CD4-positive, alpha-beta T cell (primary cell): ENCODE measurements around the gene FAT1. TPM values are rescaled to one million over a fixed set of nuclear protein-coding genes. Genes with fewer than 3 reads are reported as not detected.

Experiments used
- ATAC-seq: fragments of 200-7000 bp; cut with Tn5 transposase; one replicate; pipeline ENCODE4 v1.10.0; 2022; ENCODE audit warnings: mild to moderate bottlenecking; ENCODE audit not compliant: poor library complexity
- CTCF ChIA-PET: fragments of 350-600 bp; sonication (Branson Sonifier 250); formaldehyde crosslinking; loops from one replicate; lab custom pipeline; 2021; ENCODE audit warnings: antibody characterized with exemption, inconsistent platforms; lab: Charles Lee
- POLR2A ChIA-PET: fragments of 350-600 bp; sonication (Branson Sonifier 250); formaldehyde crosslinking; loops from one replicate; lab custom pipeline; 2021; ENCODE audit warnings: antibody characterized with exemption, inconsistent platforms; lab: Charles Lee
- DNase-seq, 14 experiments: peaks; one replicate each; pipeline ENCODE4 v3.0.0-alpha.2; 2013 to 2020; ENCODE audit warnings: mixed read lengths in 2 of 14
- H3K27ac ChIP-seq, 2 donors: one replicate each; pipeline versions ENCODE4 v1.5.1 to v1.7.0; 2013; ENCODE audit warnings: low read length in 2 of 2, low read depth in 1 of 2, mild to moderate bottlenecking in 1 of 2
- H3K27me3 ChIP-seq, 2 experiments: 1 replicate in 1 of 2; 2 replicates in 1 of 2; pipeline versions ENCODE4 v1.6.1 to v1.7.0; 2013; ENCODE audit warnings: low read length in 2 of 2, control low read depth in 1 of 2, mild to moderate bottlenecking in 1 of 2, moderate library complexity in 1 of 2; ENCODE audit not compliant: insufficient read depth in 2 of 2, control insufficient read depth in 1 of 2
- H3K36me3 ChIP-seq: one replicate; pipeline ENCODE4 v1.6.1; 2013; ENCODE audit warnings: low read length, control low read depth; ENCODE audit not compliant: insufficient read depth
- H3K4me1 ChIP-seq: one replicate; pipeline ENCODE4 v1.6.1; 2013; ENCODE audit warnings: low read length, control low read depth; ENCODE audit not compliant: insufficient read depth
- H3K4me3 ChIP-seq: one replicate; pipeline ENCODE4 v1.5.1; 2013; ENCODE audit warnings: mild to moderate bottlenecking, low read length, moderate library complexity
- H3K9me3 ChIP-seq, 2 experiments: 1 replicate in 1 of 2; 2 replicates in 1 of 2; pipeline versions ENCODE4 v1.6.1 to v1.7.0; 2013; ENCODE audit warnings: low read length in 2 of 2, mild to moderate bottlenecking in 2 of 2, control low read depth in 1 of 2, moderate library complexity in 1 of 2; ENCODE audit not compliant: control insufficient read depth in 1 of 2, insufficient read depth in 1 of 2
- H3K27ac Mint-ChIP-seq: one replicate; pipeline ENCODE4 v1.8.0; 2020; ENCODE audit warnings: mixed read lengths
- H3K27me3 Mint-ChIP-seq: one replicate; pipeline ENCODE4 v1.8.0; 2021; ENCODE audit warnings: mixed read lengths
- H3K36me3 Mint-ChIP-seq: one replicate; pipeline ENCODE4 v1.8.0; 2021; ENCODE audit warnings: low read depth, mixed read lengths
- H3K4me1 Mint-ChIP-seq: one replicate; pipeline ENCODE4 v1.8.0; 2021; ENCODE audit warnings: low read depth, mixed read lengths
- H3K4me3 Mint-ChIP-seq: one replicate; pipeline ENCODE4 v1.8.0; 2020; ENCODE audit warnings: mild to moderate bottlenecking, mixed read lengths
- H3K9me3 Mint-ChIP-seq: one replicate; pipeline ENCODE4 v1.8.0; 2020; ENCODE audit warnings: mixed read lengths
- intact Hi-C, 2 experiments: fragments of 100-400 bp; cut with DNase I in 1 of 2; cut with micrococcal nuclease in 1 of 2; formaldehyde crosslinking; loops; one replicate each; pipeline versions ENCODE4 v1.15.1 to v1.9.0; 2023 to 2025; cut with DNase I, micrococcal nuclease
- total RNA-seq, 174 experiments: library from RNA in 2 of 174; stranded (reverse) in 2 of 174; gene quantifications; one replicate each; pipeline ENCODE4 v1.2.3 and lab custom pipeline; 2021 to 2026
- TF ChIP-seq, protein P1 (sequence below): fragments of 200-600 bp; IDR thresholded peaks from one replicate; pipeline ENCODE4 v1.8.0; 2022; ENCODE audit warnings: antibody characterized with exemption, mild to moderate bottlenecking

Gene FAT1
- total RNA-seq, 2 experiments from 2014 or later: 0.03 TPM; not detected in 1

DNA sequence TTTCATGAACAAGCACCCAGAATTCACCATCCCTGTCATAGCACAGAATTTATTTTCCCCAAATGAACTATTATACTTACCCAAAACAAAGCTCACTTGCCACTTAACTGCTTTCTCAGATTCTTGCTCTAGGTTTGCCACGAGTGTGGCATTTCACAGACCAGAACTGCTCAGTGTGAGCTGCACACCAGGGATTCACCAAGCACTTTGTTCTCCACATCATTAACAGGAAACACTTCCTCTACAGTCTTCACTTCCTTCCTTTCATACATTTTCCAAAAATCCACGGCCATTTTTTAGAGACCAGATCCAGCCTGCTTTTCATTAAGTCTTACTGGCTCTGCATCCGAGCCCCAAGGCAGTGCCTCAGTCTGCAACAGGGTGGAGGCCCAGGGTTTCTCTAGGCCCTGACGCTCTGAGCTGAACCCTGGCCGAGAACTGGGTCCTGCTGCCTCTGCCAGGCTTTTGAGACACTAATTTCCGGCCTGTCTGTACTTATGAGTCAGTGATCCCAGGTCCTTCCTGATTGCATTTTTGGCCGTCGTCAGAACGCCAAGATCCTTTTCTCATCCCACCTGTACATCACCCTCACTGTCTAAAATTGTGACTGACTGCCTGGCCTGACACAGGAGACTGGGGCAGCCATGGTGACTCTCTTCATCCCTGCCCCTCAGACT, 100.7 kb downstream of the FAT1 start:
- TF ChIP-seq, protein P1, sequence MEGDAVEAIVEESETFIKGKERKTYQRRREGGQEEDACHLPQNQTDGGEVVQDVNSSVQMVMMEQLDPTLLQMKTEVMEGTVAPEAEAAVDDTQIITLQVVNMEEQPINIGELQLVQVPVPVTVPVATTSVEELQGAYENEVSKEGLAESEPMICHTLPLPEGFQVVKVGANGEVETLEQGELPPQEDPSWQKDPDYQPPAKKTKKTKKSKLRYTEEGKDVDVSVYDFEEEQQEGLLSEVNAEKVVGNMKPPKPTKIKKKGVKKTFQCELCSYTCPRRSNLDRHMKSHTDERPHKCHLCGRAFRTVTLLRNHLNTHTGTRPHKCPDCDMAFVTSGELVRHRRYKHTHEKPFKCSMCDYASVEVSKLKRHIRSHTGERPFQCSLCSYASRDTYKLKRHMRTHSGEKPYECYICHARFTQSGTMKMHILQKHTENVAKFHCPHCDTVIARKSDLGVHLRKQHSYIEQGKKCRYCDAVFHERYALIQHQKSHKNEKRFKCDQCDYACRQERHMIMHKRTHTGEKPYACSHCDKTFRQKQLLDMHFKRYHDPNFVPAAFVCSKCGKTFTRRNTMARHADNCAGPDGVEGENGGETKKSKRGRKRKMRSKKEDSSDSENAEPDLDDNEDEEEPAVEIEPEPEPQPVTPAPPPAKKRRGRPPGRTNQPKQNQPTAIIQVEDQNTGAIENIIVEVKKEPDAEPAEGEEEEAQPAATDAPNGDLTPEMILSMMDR: no peak
- Histone ChIP-seq H3K4me3 (no peak overlapping the region), H3K9me3 (peaks cover 0 to 8% of the 10 kb centered on the region in 2 experiments), H3K36me3 (no peaks in the 10 kb centered on the region), H3K4me1 (peaks cover 5% of the 10 kb centered on the region), H3K27ac (no peak overlapping the region), H3K27me3 (no peaks in the 10 kb centered on the region)
- ATAC-seq (no peak), DNase-seq (no peak)
- H3K4me3 Mint-ChIP-seq: no peak overlapping the region
- intact Hi-C loops: no loop called here
- no peaks in the 10 kb centered on the region for H3K27me3 Mint-ChIP-seq
- no peak overlapping the region for H3K27ac Mint-ChIP-seq
- peaks cover 2% of the 10 kb centered on the region for H3K9me3 Mint-ChIP-seq
- peaks cover 6% of the 10 kb centered on the region for H3K4me1 Mint-ChIP-seq
- POLR2A ChIA-PET: no interaction called here
- CTCF ChIA-PET: no interaction called here
- no peaks in the 10 kb centered on the region for H3K36me3 Mint-ChIP-seq

DNA sequence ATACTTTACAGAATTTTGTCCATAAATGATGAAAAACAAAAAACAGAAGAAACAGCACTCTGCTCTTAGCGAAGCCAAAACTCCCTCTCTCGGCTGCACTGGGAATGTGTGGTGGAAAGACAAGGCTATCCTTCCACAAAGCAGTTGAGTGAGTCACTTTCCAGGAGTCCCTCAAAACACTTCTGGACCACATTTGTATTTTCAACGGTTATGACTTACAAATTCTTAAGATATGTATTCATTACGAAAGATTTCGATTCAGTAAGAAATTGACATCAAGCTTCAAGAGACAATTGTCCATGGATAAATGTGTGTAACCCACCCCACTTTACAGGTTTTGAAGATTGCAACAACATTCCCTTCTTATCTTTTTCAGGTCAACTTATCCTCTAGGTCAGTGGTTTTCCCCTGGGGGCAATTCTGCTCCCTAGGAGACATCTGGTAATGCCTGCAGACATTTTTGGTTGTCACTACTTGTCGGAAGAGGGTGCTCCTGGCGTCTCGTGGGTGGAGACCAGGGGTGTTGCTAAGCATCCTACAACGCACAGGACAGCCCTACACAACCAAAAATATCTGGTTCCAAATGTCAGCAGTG, 101.6 kb downstream of the FAT1 start:
- TF ChIP-seq, protein P1: no peak
- no peak overlapping the region for H3K4me3 ChIP-seq
- no peaks in the 10 kb centered on the region for H3K36me3 Mint-ChIP-seq
- H3K4me3 Mint-ChIP-seq: no peak overlapping the region
- DNase-seq: no peak
- H3K4me1 Mint-ChIP-seq: no peaks in the 10 kb centered on the region
- no peak for ATAC-seq
- no peaks in the 10 kb centered on the region for H3K9me3 Mint-ChIP-seq
- ChIA-PET CTCF (no interaction called here), POLR2A (no interaction called here)
- no peak overlapping the region for H3K27ac Mint-ChIP-seq
- peaks cover 0 to 4% of the 10 kb centered on the region in 2 experiments for H3K9me3 ChIP-seq
- intact Hi-C loops: no loop called here
- no peaks in the 10 kb centered on the region for H3K4me1 ChIP-seq
- H3K27me3 Mint-ChIP-seq: no peaks in the 10 kb centered on the region
- H3K36me3 ChIP-seq: no peaks in the 10 kb centered on the region
- H3K27me3 ChIP-seq: no peaks in the 10 kb centered on the region
- H3K27ac ChIP-seq: no peak overlapping the region

DNA sequence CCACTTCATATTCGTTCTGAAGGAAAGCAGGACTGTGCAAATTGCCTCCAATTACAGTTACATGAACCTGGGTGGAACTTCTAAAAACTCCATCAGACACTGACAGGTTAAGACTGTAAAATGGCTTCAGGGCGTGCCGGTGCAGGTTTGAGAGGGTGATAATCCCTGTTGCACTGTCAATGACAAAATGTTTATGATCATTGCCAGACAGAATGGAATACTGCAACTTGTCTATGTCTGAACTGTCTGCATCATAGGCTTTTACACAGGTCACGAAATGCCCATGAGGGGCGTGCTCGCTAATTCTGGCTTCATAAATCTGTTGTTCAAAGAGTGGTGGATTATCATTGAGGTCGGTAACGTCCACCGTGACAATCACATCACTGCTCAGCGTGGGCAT, 104.6 kb downstream of the FAT1 start:
- H3K4me3 Mint-ChIP-seq: no peak overlapping the region
- Histone ChIP-seq H3K27ac (no peak overlapping the region), H3K4me1 (no peaks in the 10 kb centered on the region), H3K4me3 (no peak overlapping the region), H3K9me3 (peaks cover 0 to 9% of the 10 kb centered on the region in 2 experiments), H3K27me3 (no peaks in the 10 kb centered on the region), H3K36me3 (no peaks in the 10 kb centered on the region)
- H3K36me3 Mint-ChIP-seq: no peaks in the 10 kb centered on the region
- ChIA-PET POLR2A (no interaction called here), CTCF (no interaction called here)
- H3K9me3 Mint-ChIP-seq: no peaks in the 10 kb centered on the region
- H3K27ac Mint-ChIP-seq: no peak overlapping the region
- DNase-seq (no peak), ATAC-seq (no peak)
- no peaks in the 10 kb centered on the region for H3K27me3 Mint-ChIP-seq
- intact Hi-C loops: no loop called here
- TF ChIP-seq, protein P1: no peak
- H3K4me1 Mint-ChIP-seq: no peaks in the 10 kb centered on the region
